Epithelial cell of esophagus (primary cell): Measurements from ENCODE around the gene DRD2.

ENCODE experiments used
- DNase-seq: peaks from one replicate; pipeline ENCODE4 v3.0.0; 2010; ENCODE audit warnings: low read depth
- H3K4me3 ChIP-seq: 2 replicates; pipeline ENCODE4 v1.5.1; 2011; ENCODE audit warnings: mild to moderate bottlenecking, low read length, control low read depth
- CTCF ChIP-seq: IDR thresholded peaks from 2 replicates; pipeline ENCODE4 v1.5.1; 2011; ENCODE audit warnings: low read depth, mild to moderate bottlenecking, low read length, control low read depth, inconsistent platforms; ENCODE audit not compliant: insufficient read depth; ENCODE audit errors: missing control alignments

Gene DRD2

GRCh38 chr11:113397821-113398220 is 77.4 kb downstream of the DRD2 start:
- TF ChIP-seq CTCF, result no peak
- no peak overlapping the region for H3K4me3 ChIP-seq
- no peak for DNase-seq

DNA sequence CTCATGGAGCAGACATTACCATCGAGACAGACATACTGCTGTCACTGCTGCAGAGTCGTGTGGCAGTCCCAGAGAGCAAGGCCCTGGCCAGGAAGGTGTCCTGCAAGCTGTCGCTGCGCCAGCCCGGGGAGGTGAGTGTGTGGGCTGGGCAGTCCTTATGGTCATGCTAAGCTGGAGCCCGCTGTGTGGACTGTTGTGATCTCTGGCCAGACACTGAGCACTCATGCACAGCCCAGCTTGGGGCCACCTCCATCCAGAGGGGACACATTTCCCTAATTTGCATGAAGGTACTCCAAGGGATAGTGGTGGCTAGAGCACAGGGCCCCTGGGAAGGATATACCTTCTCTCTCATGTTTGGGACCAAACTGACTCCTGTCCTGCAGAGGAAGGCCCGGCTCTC is 78.0 kb downstream of the DRD2 start:
- TF ChIP-seq CTCF, result no peak
- DNase-seq, result no peak
- no peak overlapping the region for H3K4me3 ChIP-seq

DNA sequence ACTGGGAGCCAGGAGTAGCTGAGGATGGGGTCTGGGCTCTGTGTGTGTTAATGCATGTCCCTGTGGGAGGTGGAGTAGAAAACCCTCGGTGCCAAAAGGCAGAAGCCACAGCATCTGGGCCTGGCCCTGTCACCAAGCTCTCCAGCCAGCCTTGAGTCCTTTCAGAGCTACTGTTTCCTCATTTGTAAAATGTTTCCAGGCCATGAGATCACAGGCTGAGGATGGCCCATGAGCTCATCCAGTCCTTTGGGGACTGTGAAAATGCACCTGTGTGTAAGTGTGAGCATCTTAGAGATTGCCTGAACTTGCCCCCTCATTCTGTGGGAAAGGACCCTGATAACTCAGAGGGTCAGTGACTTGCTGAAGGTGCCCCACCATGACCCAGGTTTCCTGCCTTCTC is 78.5 kb downstream of the DRD2 start:
- no peak overlapping the region for H3K4me3 ChIP-seq
- no peak for TF ChIP-seq CTCF
- no peak for DNase-seq

DNA sequence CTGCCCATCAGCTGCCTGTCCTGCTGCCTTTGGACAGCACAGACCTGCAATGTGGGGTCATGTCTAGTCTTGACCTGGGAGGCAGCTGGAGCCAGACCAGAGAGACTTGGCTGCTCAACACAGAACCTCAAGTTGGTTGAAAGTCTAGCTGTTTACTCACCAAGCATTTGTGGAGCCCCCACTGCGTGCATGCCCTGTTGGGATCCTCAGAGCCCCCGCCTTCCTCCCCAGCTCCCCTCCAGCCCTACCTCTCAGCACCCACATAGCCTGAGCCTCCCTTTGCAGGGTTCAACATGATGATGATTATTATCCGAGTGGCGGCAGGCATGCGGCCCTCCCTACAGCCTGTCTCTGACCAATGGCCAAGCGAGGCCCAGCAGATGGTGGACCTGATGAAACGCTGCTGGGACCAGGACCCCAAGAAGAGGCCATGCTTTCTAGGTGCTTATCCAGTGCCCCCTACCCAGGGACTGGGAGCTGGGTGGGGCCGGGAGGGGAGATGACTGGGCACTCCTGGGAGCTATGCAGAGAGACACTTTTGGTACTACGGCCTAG is 79.3 kb downstream of the DRD2 start:
- no peak for TF ChIP-seq CTCF
- no peak for DNase-seq

DNA sequence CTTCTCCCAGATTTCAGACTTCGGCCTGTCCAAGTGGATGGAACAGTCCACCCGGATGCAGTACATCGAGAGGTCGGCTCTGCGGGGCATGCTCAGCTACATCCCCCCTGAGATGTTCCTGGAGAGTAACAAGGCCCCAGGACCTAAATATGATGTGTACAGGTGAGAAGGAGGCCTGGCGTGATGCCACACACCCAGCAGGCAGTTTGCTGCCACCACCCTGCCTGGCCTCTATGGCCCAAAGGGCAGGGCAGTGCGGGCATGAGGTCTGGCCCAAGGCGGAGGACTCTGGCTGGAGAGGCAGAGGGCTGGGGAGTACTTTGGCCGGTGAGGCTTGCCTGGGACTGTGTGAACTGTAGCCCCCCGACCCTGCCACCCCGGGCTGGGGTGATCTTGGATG is 80.3 kb downstream of the DRD2 start:
- H3K4me3 ChIP-seq, result no peak overlapping the region
- TF ChIP-seq CTCF, result no peak
- no peak for DNase-seq

More for the DNA sequence above, 79.3 kb downstream of the DRD2 start:
- H3K4me3 ChIP-seq, result no peak overlapping the region

GRCh38 chr11:113393501-113393985 is 81.7 kb downstream of the DRD2 start:
- no peak for DNase-seq
- H3K4me3 ChIP-seq, result no peak overlapping the region
- no peak for TF ChIP-seq CTCF

DNA sequence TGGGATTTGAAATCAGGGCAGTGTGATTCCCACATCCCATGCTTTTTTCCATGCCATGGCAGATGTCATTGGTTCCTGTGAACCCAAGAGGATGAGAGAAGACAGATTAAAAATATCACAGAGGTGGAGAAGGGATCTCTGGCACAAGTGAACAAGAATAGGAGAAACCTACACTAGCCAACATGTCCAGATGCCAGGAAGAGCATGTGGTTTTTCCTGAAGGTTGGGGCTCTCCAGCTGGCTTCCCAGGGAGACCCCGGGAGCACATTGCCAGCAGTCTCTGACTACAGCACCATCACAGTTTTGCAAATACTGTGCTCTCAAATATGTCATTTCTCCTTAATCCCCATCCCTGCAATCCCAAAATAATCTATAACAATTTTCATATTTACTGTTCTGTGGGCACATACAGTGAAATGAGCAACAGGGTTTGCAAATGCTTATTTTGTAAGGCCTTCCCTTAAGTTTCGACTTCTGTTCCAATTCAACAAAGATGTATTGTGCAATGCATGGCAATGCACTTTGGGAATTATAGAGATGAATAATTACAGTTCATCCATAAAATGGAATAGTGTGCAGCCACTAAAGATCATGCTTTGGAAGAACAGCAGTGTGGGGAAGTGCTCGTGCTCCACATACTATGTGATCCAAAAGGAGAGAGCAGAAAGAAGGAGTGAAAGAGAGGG is 82.8 kb downstream of the DRD2 start:
- DNase-seq, result no peak
- TF ChIP-seq CTCF, result no peak
- no peak overlapping the region for H3K4me3 ChIP-seq
